ENCODE data around the gene ARHGAP6. TPM values are rescaled to one million over a fixed set of nuclear protein-coding genes. Genes with fewer than 3 reads are reported as not detected.

ARHGAP6 gene
- total and polyA plus RNA-seq, 2 experiments from 2014 or later, result 0.26 to 0.59 TPM

- TF ChIP-seq, protein P1, sequence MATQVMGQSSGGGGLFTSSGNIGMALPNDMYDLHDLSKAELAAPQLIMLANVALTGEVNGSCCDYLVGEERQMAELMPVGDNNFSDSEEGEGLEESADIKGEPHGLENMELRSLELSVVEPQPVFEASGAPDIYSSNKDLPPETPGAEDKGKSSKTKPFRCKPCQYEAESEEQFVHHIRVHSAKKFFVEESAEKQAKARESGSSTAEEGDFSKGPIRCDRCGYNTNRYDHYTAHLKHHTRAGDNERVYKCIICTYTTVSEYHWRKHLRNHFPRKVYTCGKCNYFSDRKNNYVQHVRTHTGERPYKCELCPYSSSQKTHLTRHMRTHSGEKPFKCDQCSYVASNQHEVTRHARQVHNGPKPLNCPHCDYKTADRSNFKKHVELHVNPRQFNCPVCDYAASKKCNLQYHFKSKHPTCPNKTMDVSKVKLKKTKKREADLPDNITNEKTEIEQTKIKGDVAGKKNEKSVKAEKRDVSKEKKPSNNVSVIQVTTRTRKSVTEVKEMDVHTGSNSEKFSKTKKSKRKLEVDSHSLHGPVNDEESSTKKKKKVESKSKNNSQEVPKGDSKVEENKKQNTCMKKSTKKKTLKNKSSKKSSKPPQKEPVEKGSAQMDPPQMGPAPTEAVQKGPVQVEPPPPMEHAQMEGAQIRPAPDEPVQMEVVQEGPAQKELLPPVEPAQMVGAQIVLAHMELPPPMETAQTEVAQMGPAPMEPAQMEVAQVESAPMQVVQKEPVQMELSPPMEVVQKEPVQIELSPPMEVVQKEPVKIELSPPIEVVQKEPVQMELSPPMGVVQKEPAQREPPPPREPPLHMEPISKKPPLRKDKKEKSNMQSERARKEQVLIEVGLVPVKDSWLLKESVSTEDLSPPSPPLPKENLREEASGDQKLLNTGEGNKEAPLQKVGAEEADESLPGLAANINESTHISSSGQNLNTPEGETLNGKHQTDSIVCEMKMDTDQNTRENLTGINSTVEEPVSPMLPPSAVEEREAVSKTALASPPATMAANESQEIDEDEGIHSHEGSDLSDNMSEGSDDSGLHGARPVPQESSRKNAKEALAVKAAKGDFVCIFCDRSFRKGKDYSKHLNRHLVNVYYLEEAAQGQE (IDR thresholded peaks at IDR 0.05; ENCODE audit: unreplicated experiment), result no peak
- no peak for TF ChIP-seq CTCF (conservative IDR thresholded peaks at IDR 0.05; ENCODE audit: low read depth in 2 of 2)
- TF ChIP-seq NANOG (IDR thresholded peaks at IDR 0.05; ENCODE audit: borderline replicate concordance), result no peak
- no peak for TF ChIP-seq CREB1 (CRISPR knock-in tag; IDR thresholded peaks at IDR 0.05; ENCODE audit: low read depth)
- no peak for TF ChIP-seq ZNF331 (CRISPR knock-in tag; IDR thresholded peaks at IDR 0.05; ENCODE audit: low read depth)
- no peak for TF ChIP-seq EZH2 (IDR thresholded peaks at IDR 0.05; ENCODE audit: low read depth, unreplicated experiment)
- TF ChIP-seq JUNB (IDR thresholded peaks at IDR 0.05; ENCODE audit: unreplicated experiment), result no peak
- TF ChIP-seq ZNF114 (CRISPR knock-in tag; IDR thresholded peaks at IDR 0.05), result no peak
- TF ChIP-seq EZH2phosphoT487 (IDR thresholded peaks at IDR 0.05; ENCODE audit: unreplicated experiment), result no peak
- TF ChIP-seq POLR2AphosphoS5 (IDR thresholded peaks at IDR 0.05; ENCODE audit: low read depth), result no peak
These were observed 375.2 kb downstream of the ARHGAP6 start (continued) for GRCh38 chrX:11290416-11291102.

- Histone ChIP-seq H3K4me1 (ENCODE audit: insufficient read depth) (no peaks in the 10 kb centered on the region), H4K20me1 (replicated peaks; ENCODE audit: insufficient read depth) (no peaks in the 10 kb centered on the region), H3F3A (replicated peaks; ENCODE audit: low read depth) (no peaks in the 10 kb centered on the region), H2AFZ (no peak overlapping the region), H3K27ac (ENCODE audit: low read depth) (no peak overlapping the region), H3K27me3 (ENCODE audit: insufficient read depth) (no peaks in the 10 kb centered on the region), H3K9me2 (ENCODE audit: insufficient read depth) (no peaks in the 10 kb centered on the region), H3K79me2 (replicated peaks; ENCODE audit: insufficient read depth) (no peaks in the 10 kb centered on the region), H3K4me3 (no peak overlapping the region), H3K4me2 (no peak overlapping the region), H3K36me3 (ENCODE audit: insufficient read depth) (no peaks in the 10 kb centered on the region)
- no peak overlapping the region for H3K4me3 Mint-ChIP-seq
- H3K4me1 Mint-ChIP-seq, result no peaks in the 10 kb centered on the region
- TF ChIP-seq ZNF114 (CRISPR knock-in tag; IDR thresholded peaks at IDR 0.05), result no peak
- H3K27ac Mint-ChIP-seq, result no peak overlapping the region
- H3K9me3 Mint-ChIP-seq, result no peaks in the 10 kb centered on the region
- no peak for ATAC-seq
- H3K36me3 Mint-ChIP-seq (ENCODE audit: low read depth), result no peaks in the 10 kb centered on the region
- no peaks in the 10 kb centered on the region for H3K27me3 Mint-ChIP-seq (ENCODE audit: insufficient read depth, low read depth, poor library complexity)
- DNase-seq (ENCODE audit: low spot score), result no peak
These were observed 378.2 kb downstream of the ARHGAP6 start for GRCh38 chrX:11287505-11287904.
